HCT116 (cell line): ENCODE results near the gene PHACTR1. TPM values are rescaled to one million over a fixed set of nuclear protein-coding genes. Genes with fewer than 3 reads are reported as not detected.

Source experiments
- ATAC-seq: fragments of 200-7000 bp; cut with Tn5 transposase; 2 replicates; pipeline ENCODE4 v1.9.1; 2020; ENCODE audit warnings: mild to moderate bottlenecking, moderate library complexity
- BruUV-seq: library from RNA; stranded (reverse); fragments of 400-500 nt; replicated peaks from 2 replicates; lab custom pipeline; 2021; lab: Mats Ljungman, UMichigan
- CTCF ChIA-PET: fragments of 300-600 bp; sonication (Branson Sonifier 250); formaldehyde crosslinking; loops from one replicate; lab custom pipeline; 2021; ENCODE audit warnings: antibody characterized with exemption; lab: Charles Lee
- POLR2A ChIA-PET: fragments of 300-600, 350-600 bp; sonication (Branson Sonifier 250); formaldehyde crosslinking; loops from one replicate; lab custom pipeline; 2021; ENCODE audit warnings: antibody characterized with exemption; lab: Charles Lee
- RAD21 ChIA-PET, 2 experiments: fragments of 300-600 bp; sonication (Branson Sonifier 250); formaldehyde crosslinking; loops; one replicate each; lab custom pipeline; 2023; ENCODE audit warnings: low total read pairs in 2 of 2; ENCODE audit not compliant: uncharacterized antibody in 2 of 2, unreplicated experiment in 2 of 2, low non-redundant PET in 1 of 2; lab: Charles Lee
- DNase-seq: peaks from one replicate; pipeline ENCODE4 v3.0.0-alpha.2; 2010; ENCODE audit warnings: low read depth, low spot score
- H2AFZ ChIP-seq: fragments of 200-600 bp; shearing (Covaris generic), sonication (generic); 2 replicates; pipeline ENCODE4 v1.6.1; 2017; ENCODE audit warnings: low read depth, mixed run types, mixed read lengths, antibody characterized with exemption, low read length; ENCODE audit not compliant: poor library complexity, severe bottlenecking
- H3K27ac ChIP-seq: 2 replicates; pipeline ENCODE4 v1.5.1; 2012; ENCODE audit warnings: low read depth, low read length
- H3K27me3 ChIP-seq: fragments of 200-600 bp; sonication (generic); 2 replicates; pipeline ENCODE4 v1.6.1; 2016; ENCODE audit warnings: mixed run types, low read length, mixed read lengths; ENCODE audit not compliant: insufficient read depth
- H3K36me3 ChIP-seq, 2 experiments: fragments of 200-500 bp in 1 of 2; fragments of 200-600 bp in 1 of 2; sonication (Bioruptor generic) in 1 of 2; sonication (generic) in 1 of 2; 2 replicates each; pipeline versions ENCODE4 v1.5.1 to v1.6.1; 2014 to 2016; ENCODE audit warnings: low read length in 2 of 2, inconsistent platforms in 1 of 2, mixed read lengths in 1 of 2, mixed run types in 1 of 2; ENCODE audit not compliant: insufficient read depth in 2 of 2, control insufficient read depth in 1 of 2
- H3K4me1 ChIP-seq, 2 experiments: fragments of 200-600 bp in 1 of 2; sonication (generic) in 1 of 2; 2 replicates each; pipeline versions ENCODE4 v1.5.1 to v1.6.1; 2012 to 2017; ENCODE audit warnings: low read length in 2 of 2, inconsistent platforms in 1 of 2, mild to moderate bottlenecking in 1 of 2, mixed read lengths in 1 of 2, mixed run types in 1 of 2, moderate library complexity in 1 of 2; ENCODE audit not compliant: insufficient read depth in 2 of 2, control insufficient read depth in 1 of 2
- H3K4me2 ChIP-seq: fragments of 200-600 bp; sonication (generic); 2 replicates; pipeline ENCODE4 v1.6.1; 2017; ENCODE audit warnings: mixed run types, low read length, mixed read lengths
- H3K4me3 ChIP-seq, 2 experiments: fragments of 200-600 bp in 1 of 2; sonication (generic) in 1 of 2; replicated peaks in 1 of 2; 2 replicates each; pipeline ENCODE4 v1.5.1; 2011 to 2016; ENCODE audit warnings: low read length in 2 of 2, control low read depth in 1 of 2, low read depth in 1 of 2, mild to moderate bottlenecking in 1 of 2, mixed read lengths in 1 of 2, mixed run types in 1 of 2
- H3K79me2 ChIP-seq: fragments of 200-600 bp; sonication (generic); 2 replicates; pipeline ENCODE4 v1.6.1; 2017; ENCODE audit warnings: mild to moderate bottlenecking, mixed run types, low read length, moderate library complexity, mixed read lengths; ENCODE audit not compliant: insufficient read depth
- H3K9ac ChIP-seq: fragments of 200-600 bp; sonication (generic); 2 replicates; pipeline ENCODE4 v1.6.1; 2016; ENCODE audit warnings: low read length, mixed read lengths
- H3K9me2 ChIP-seq: fragments of 200-600 bp; sonication (generic), shearing (Covaris generic); 2 replicates; pipeline ENCODE4 v1.6.1; 2017; ENCODE audit warnings: mixed run types, mild to moderate bottlenecking, moderate library complexity; ENCODE audit not compliant: insufficient read depth
- H3K9me3 ChIP-seq, 2 experiments: fragments of 200-500 bp in 1 of 2; fragments of 200-600 bp in 1 of 2; sonication (Bioruptor generic) in 1 of 2; sonication (generic) in 1 of 2; 2 replicates each; pipeline ENCODE4 v1.6.1; 2014 to 2017; ENCODE audit warnings: low read length in 2 of 2, mixed read lengths in 2 of 2, inconsistent platforms in 1 of 2, low read depth in 1 of 2, mild to moderate bottlenecking in 1 of 2, mixed run types in 1 of 2, moderate library complexity in 1 of 2; ENCODE audit not compliant: control insufficient read depth in 1 of 2, insufficient read depth in 1 of 2
- H4K20me1 ChIP-seq: fragments of 200-600 bp; sonication (generic), shearing (Covaris generic); 2 replicates; pipeline ENCODE4 v1.6.1; 2017; ENCODE audit warnings: mixed run types, mild to moderate bottlenecking, moderate library complexity; ENCODE audit not compliant: insufficient read depth
- CBX3 ChIP-seq: IDR thresholded peaks from 2 replicates; pipeline ENCODE4 v1.6.1; 2012; ENCODE audit warnings: low read depth
- CEBPB ChIP-seq: IDR thresholded peaks from 2 replicates; pipeline ENCODE4 v1.6.1; 2012; ENCODE audit warnings: low read depth
- EGR1 ChIP-seq: IDR thresholded peaks from 2 replicates; pipeline ENCODE4 v1.6.1; 2012; ENCODE audit warnings: low read depth
- ELF1 ChIP-seq: IDR thresholded peaks from 2 replicates; pipeline ENCODE4 v1.6.1; 2012; ENCODE audit warnings: low read depth, borderline replicate concordance
- EZH2 ChIP-seq: fragments of 200-600 bp; sonication (generic); IDR thresholded peaks from 2 replicates; pipeline ENCODE4 v1.6.1; 2017; ENCODE audit warnings: antibody characterized with exemption, mixed run types
- EZH2phosphoT487 ChIP-seq: fragments of 200-600 bp; IDR thresholded peaks from 2 replicates; pipeline ENCODE4 v1.6.1; 2018; ENCODE audit warnings: antibody characterized with exemption, borderline replicate concordance
- FOSL1 ChIP-seq: IDR thresholded peaks from 2 replicates; pipeline ENCODE4 v1.6.1; 2012; ENCODE audit warnings: low read depth
- JUND ChIP-seq: IDR thresholded peaks from 2 replicates; pipeline ENCODE4 v1.6.1; 2012
- POLR2AphosphoS5 ChIP-seq: IDR thresholded peaks from 2 replicates; pipeline ENCODE4 v1.6.1; 2011; ENCODE audit warnings: mild to moderate bottlenecking, low read depth, low read length, moderate library complexity
- RAD21 ChIP-seq: IDR thresholded peaks from 2 replicates; pipeline ENCODE4 v1.6.1; 2012; ENCODE audit warnings: low read depth, mild to moderate bottlenecking
- REST ChIP-seq: IDR thresholded peaks from 2 replicates; pipeline ENCODE4 v1.6.1; 2012; ENCODE audit warnings: low read depth
- SIN3A ChIP-seq: IDR thresholded peaks from 2 replicates; pipeline ENCODE4 v1.6.1; 2012; ENCODE audit warnings: low read depth
- TCF7L2 ChIP-seq: IDR thresholded peaks from 2 replicates; pipeline ENCODE4 v1.7.0; 2011; ENCODE audit warnings: borderline replicate concordance, inconsistent platforms; ENCODE audit not compliant: insufficient read depth, insufficient read length; ENCODE audit errors: extremely low read depth
- ZFX ChIP-seq: fragments of 450-650 bp; IDR thresholded peaks from 2 replicates; pipeline ENCODE4 v1.6.1; 2017
- ZNF274 ChIP-seq: fragments of 200-500 bp; sonication (Bioruptor generic); IDR thresholded peaks from 2 replicates; pipeline ENCODE4 v1.6.1; 2014; ENCODE audit warnings: mild to moderate bottlenecking, low read depth, low read length, inconsistent platforms
- intact Hi-C: fragments of 100-400 bp; cut with micrococcal nuclease; formaldehyde crosslinking; loops from 2 replicates; pipeline ENCODE4 v1.10.0; 2022
- total RNA-seq: library from RNA; stranded (reverse); gene quantifications from one replicate; pipeline ENCODE4 v1.2.1, GENCODE V29; 2021; ENCODE audit not compliant: unreplicated experiment
- TF ChIP-seq, protein P1 (sequence below): IDR thresholded peaks from 2 replicates; pipeline ENCODE4 v1.6.1; 2012

Gene PHACTR1
- total RNA-seq, 1 experiment from 2014 or later, result 0.17 TPM

DNA sequence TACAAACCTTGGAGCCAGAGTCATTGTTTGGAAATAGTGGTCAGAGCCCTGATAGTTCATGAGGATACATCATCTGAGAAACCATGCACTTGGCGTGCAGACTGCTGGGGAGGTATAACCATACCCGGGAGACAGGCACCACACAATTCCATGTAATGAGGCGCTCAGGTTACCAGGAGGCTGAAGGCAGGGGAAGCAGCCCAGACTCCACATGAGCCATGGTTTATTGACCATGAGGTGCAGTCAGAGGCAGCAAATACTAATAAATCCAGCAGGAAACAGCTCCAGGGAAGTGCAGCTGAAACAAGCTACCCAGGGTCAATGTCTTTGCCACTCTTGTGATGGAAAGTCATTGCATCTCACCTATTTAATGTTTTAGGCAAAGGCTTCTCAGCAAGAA is 455.7 kb downstream of the PHACTR1 start:
- ChIA-PET POLR2A (no interaction called here), CTCF (no interaction called here), RAD21 (no interaction called here)
- H3K9me2 ChIP-seq, result no peaks in the 10 kb centered on the region
- DNase-seq (no peak), ATAC-seq (no peak)
- no peak overlapping the region for H3K27ac ChIP-seq
- H2AFZ ChIP-seq, result no peak overlapping the region
- TF ChIP-seq EGR1 (no peak), TCF7L2 (no peak), JUND (no peak), ZFX (no peak), CBX3 (no peak), FOSL1 (no peak), EZH2phosphoT487 (no peak), SIN3A (no peak), ELF1 (no peak), POLR2AphosphoS5 (no peak), RAD21 (no peak), EZH2 (no peak), CEBPB (no peak), ZNF274 (no peak), REST (no peak)
- TF ChIP-seq, protein P1, sequence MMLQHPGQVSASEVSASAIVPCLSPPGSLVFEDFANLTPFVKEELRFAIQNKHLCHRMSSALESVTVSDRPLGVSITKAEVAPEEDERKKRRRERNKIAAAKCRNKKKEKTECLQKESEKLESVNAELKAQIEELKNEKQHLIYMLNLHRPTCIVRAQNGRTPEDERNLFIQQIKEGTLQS, result no peak
- H4K20me1 ChIP-seq, result no peaks in the 10 kb centered on the region
- H3K4me1 ChIP-seq, result no peaks in the 10 kb centered on the region
- intact Hi-C loops, result no loop called here
- H3K36me3 ChIP-seq, result no peaks in the 10 kb centered on the region
- H3K79me2 ChIP-seq, result no peaks in the 10 kb centered on the region
- H3K4me3 ChIP-seq, result no peak overlapping the region
- H3K9ac ChIP-seq, result no peak overlapping the region
- no TSS peak for BruUV-seq
- peaks cover 58% of the 10 kb centered on the region for H3K27me3 ChIP-seq
- no peaks in the 10 kb centered on the region for H3K9me3 ChIP-seq
- no peak overlapping the region for H3K4me2 ChIP-seq
